HG03039 (cell line): Measurements from ENCODE around the gene KAT6B.
"Not testable (repeated sequence)": the region's sequence is repeated elsewhere in the genome, so short reads cannot be mapped to it uniquely, and the experiment has no call there.

ENCODE experiments used
- ATAC-seq: cut with Tn5 transposase; IDR thresholded peaks from one replicate; pipeline ENCODE4 v1.9.1; 2021; ENCODE audit warnings: mild to moderate bottlenecking, moderate library complexity; ENCODE audit not compliant: unreplicated experiment

The KAT6B gene

DNA sequence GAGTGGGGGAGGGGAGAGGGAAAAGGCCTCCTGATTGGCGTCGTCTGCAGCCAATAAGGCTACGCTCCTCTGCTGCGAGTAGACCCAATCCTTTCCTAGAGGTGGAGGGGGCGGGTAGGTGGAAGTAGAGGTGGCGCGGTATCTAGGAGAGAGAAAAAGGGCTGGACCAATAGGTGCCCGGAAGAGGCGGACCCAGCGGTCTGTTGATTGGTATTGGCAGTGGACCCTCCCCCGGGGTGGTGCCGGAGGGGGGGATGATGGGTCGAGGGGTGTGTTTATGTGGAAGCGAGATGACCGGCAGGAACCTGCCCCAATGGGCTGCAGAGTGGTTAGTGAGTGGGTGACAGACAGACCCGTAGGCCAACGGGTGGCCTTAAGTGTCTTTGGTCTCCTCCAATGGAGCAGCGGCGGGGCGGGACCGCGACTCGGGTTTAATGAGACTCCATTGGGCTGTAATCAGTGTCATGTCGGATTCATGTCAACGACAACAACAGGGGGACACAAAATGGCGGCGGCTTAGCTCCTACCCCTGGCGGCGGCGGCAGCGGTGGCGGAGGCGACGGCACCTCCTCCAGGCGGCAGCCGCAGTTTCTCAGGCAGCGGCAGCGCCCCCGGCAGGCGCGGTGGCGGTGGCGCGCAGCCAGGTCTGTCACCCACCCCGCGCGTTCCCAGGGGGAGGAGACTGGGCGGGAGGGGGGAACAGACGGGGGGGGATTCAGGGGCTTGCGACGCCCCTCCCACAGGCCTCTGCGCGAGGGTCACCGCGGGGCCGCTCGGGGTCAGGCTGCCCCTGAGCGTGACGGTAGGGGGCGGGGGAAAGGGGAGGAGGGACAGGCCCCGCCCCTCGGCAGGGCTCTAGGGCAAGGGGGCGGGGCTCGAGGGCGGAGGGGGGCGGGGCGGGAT, at the start of gene KAT6B:
Gene KAT6B, plus strand, starts transcription at position 459 of the 903 bp plus-strand sequence. CDS start 16,258 bp downstream, outside the sequence.
- ATAC-seq = peak; percentile 85

DNA sequence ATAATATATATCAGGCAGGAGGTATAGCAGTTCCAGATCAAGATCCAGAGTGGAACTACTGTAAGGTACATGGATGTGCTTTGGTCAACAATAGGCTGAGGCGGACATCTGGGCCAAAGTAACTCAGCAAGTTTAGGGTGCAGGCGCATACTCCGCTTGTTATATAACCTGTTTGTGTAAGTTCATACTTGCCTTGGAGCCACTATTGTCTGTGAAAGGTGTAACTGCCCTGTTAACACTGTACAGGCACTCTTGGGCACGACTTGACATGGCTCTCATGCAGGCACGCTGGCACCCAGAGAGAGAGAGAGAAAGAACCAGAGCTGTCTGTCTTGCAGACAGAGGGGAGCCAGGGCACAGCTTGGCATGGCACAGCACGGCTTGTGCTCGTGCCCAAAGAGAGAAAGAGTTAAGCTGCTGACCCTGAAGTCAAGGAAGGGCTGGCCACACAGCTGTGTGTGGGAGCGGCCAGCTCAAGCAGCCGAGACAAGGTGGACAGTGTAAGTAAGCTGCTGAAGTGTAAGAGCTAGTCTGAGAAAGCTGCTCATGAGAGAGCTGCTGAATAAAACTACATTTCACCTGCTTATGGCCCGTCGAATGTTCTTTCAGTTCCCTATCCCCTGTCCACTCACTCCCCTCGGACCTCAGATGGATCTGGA, 47.8 kb upstream of the KAT6B start:
- no peak for ATAC-seq

DNA sequence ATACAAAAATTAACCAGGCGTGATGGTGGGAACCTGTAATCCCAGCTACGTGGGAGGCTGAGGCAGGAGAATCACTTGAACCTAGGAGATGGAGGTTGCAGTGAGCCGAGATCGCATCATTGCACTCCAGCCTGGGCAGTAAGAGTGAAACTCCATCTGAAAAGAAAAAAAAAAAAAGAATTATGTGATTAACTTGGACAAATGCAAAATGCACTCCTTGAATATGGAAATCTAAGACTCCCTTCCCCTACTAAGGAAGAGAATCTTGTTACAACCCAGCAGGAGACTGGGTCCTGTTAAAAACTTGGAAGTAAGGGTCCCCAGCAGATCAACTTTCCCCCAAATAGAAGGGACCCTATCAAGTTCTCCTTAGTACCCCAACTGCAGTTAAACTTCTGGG, 44.5 kb upstream of the KAT6B start:
- ATAC-seq = not testable (repeated sequence)

DNA sequence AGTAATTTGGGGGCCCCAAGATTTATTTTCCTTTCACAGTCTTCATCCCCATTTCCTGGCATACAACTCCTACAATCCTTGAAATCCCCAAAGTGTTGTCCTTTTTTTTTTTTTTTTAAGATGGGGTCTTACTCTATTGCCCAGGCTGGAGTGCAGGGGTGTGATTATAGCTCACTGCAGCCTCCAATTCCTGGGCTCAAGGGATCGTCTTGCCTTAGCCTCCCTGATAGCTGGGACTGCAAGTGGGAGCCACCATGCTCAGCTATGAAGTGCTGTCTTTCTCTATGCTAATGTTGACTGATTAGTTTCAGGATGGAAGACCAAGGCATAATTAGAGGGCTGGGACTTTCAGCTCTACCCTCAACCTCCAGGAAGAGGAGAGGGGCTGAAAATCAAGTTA, 41.9 kb upstream of the KAT6B start:
- ATAC-seq = no peak

DNA sequence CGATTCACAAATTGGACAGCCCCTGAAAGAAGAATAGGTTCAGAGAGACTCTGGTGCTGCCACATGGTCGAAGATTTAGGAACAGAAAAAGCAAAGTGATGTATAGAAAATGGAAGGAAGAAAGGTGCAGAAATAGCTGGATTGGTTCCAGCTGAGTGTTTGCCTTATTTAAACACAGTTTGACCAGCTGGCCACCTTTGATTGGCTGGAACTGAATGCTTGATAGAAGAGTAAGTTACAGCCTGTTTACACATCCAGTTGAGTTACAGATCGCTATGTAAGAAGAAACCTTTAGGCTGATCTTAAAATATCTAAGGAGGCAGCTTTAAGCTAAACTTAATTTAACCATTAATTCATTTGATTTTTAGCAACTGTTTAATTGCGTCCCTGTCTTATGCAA, 40.3 kb upstream of the KAT6B start:
- ATAC-seq = no peak

DNA sequence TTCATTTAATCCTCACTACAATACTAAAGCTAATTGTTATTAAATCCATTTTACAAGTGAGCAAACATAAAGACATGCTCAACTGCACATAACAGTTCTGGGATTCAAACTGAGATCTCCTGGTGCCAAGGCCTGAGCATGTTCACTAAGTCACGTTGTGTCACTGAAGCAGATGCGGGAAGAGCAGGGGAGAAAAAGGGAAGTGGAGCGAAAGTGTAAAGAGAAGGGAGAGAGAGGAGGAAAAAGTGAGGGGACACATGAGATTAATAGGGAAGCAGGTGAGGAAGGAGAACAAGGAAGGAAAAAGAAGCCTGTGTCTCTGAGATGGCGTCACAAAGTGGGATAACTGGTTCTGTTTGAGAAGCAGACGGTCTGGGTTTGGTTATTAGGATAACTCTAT, 38.9 kb upstream of the KAT6B start:
- no peak for ATAC-seq

DNA sequence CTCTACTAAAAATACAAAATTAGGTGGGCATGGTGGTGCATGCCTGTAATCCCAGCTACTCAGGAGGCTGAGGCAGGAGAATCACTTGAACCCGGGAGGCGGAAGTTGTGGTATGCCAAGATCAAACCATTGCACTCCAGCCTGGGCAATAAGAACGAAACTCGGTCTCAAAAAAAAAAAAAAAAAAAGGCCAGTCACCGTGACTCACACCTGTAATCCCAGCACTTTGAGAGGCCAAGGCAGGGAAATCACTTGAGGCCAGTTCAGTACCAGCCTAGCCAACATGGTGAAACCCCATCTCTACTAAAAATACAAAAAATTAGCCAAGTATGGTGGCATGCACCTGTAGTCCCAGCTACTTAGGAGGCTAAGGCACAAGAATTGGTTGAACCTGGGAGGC, 34.4 kb upstream of the KAT6B start:
- not testable (repeated sequence) for ATAC-seq

DNA sequence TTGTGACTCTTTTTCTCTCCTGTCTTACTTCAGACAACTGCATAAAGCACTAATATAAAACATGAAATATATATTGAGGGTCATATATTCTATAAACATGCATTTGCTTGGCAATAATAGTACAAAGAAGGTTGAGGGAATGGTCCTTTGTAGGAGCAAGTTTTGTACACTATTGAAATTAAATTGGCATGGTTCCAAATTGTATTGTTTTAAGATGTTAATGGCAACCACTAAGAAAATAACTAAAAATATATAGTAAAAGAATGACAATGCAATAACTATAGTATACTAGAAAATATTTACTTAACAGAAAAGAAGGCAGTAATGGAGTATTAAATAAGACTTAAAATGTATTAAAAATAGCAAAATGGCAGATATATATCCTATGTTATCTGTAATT, 33.7 kb upstream of the KAT6B start:
- no peak for ATAC-seq

DNA sequence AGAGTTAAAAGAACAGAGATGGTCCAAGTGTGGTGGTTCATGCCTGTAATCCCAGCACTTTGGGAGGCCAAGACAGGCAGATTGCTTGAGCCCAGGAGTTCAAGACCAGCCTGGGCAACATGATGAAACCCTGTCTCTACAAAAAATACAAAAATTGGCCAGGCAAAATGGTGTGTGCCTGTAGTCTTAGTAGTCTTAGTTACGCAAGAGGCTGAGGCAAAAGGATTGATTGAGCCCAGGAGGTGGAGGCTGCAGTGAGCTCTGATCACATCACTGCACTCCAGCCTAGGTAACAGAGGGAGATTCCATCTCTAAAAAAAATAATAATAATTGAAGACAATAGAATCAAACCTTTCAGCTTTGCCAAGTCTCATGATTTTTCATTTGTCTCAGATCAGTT, 33.2 kb upstream of the KAT6B start:
- ATAC-seq = not testable (repeated sequence)

DNA sequence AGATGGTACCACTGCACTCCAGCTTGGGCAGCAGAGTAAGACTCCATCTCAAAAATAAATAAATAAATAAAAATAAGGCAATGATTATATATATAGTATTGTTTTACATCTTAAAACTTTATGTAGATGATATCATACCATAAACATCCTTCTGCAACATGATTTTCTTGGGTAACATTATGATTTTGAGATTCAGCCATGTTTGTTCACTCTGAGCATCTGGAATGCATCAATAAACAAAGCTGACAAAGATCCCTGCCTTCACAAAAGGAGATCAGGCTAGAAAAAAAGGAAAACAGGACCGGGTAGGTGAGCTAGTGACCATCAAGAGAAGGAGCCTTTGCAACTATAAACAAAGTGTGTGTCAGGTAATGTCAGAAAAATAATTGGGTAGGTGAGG, 31.9 kb upstream of the KAT6B start:
- ATAC-seq = no peak

DNA sequence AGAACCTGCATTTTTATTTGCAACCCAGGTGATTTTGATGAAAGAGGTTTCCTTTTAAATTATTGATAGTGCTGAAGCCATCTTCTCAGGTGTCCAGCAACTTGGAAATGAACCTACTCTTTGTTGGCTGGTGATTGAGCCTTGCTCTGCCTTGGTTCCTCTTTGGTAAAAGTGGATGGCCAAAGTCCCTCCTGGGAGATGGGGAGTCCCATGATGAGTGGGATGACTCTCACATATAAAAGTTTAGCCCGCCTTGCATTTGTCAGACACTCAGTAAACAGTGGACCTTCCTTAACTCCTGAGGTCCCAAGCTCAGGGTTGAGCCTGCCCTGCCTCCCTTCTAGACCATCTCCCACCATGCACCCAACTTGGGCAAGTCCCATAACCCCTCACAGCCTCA, 28.9 kb upstream of the KAT6B start:
- ATAC-seq = no peak

DNA sequence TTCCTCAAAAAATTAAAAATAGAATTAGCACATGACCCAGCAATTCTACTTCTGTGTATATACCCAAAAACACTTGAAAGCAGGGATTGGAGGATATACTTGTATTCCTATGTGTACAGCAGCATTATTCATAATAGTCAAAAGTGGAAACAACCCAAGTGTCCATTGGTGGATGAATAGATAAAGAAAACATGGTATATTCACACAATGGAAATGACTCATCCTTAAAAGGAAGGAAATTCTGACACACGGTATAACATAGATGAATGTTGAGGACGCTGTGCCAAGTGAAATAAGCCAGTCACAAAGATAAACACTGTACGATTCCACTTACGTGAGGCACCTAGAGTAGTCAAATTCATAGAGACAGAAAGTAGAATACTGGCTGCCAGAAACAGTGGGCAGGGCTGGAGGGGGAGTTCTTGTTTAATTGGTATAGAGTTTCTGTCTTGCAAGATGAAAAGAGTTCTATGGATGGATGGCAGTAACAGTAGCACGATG, 26.6 kb upstream of the KAT6B start:
- no peak for ATAC-seq

DNA sequence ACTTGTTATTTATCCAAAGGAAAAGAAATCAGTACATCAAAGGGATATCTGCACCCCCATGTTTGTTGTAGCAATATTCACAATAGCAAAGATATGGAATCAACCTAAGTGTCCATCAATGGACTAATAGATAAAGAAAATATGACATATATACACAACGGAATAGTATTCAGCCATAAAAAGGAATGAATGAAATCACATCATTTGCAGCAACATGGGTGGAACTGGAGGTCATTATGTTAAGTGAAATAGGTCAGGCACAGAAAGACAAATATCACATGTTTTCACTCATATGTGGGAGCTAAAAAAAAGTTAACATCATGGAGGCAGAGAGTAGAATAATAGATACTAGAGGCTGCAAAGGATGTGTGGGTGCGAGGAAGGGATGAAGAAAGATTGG, 25.0 kb upstream of the KAT6B start:
- no peak for ATAC-seq

DNA sequence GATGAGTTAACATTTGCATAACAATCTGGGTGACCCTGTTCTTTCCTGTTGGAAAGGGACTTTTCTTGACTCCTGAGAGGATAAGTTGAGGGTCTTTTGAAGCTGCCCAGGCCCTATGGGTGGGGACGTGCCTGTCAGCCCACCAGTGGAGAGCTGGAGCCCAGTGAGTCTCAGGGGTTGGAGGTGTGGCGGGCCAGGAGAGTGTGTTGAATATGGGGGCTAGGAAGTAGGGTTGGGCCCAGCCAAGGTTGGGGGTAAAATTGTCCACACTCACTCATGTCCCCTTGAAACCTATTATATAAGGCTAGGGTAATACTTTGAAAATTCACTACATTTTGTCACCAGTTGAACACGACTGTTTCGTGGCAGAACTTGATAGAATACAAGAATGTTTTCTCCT, 17.9 kb upstream of the KAT6B start:
- ATAC-seq = no peak

DNA sequence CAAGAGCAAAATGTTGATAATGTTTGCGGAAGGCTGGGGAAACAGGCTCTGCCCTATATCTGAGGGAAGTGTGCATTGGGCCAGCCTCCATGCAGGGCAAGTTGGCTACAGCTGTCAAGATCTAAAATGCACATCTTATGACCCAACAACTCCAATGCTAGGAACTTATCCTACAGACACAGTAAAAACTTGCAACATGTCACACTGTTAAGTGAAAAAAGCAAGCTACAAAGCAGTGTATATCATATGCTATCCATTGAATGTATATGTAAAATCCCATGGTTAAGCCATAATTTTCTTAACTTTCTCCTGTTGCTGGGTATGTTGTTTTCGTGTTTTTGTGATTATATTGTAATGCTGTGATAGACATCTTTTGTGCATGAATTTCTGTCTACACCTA, 16.3 kb upstream of the KAT6B start:
- ATAC-seq = no peak

DNA sequence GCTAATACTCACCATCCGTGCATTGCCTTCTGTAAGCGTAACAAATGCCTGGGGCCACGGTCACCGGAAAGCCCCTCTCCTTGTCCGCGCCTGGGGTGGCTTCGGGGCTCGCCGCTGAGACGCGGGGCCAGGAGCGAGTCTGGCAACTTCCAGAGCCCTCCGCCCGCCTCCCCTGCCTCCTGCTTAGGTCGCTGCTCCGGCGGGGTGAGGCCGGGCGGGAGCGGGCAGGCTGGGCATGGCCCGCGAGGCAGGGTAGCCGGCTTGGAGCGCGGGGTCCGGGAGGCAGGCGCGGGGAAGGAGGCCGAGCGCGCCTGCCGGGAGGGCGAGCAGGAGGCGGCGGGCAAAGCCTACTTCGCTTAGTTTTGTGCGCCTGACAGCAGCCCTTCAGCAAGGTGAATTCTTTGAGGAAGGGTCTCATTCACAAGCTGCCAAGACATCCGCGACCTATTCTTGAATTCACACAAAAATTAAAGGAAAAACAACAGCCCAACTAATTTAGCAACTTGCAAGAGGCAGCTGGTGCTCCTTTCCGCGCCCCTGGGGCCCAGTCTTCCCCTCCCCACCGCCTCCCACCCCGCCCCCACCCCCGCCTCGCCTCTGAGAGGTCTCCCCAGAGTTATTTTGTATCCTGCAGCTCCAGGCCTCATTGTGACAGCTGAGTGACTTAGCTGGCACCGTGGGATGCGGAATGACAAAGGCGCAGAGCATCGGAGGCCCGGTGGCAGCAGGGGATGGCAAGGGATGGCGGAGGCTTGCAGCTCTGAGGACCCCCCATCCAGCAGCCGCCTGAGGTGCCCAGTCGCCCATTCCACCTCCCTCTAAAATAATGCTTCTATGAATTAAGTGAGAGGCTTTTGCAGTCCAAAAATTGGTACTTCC, 12.8 kb upstream of the KAT6B start:
- ATAC-seq = no peak

DNA sequence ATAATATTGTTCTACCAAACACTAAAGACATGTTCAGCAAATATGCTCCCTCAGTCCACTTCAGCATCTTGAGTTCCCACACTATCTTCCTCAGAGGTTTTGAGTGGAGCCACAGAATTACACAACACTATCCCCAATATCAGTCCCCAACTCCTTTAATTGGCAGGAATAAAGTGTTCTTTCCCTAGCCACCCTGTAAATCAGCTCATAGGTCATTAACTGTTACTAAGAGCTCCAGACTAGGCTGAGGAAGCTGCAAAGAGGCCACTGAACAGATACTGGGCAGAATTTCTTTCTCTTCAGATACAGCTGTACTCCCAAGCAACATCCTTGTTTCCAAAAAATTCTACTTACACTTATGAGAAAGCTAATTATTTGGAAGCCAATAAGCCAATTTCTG, 11.6 kb upstream of the KAT6B start:
- no peak for ATAC-seq

DNA sequence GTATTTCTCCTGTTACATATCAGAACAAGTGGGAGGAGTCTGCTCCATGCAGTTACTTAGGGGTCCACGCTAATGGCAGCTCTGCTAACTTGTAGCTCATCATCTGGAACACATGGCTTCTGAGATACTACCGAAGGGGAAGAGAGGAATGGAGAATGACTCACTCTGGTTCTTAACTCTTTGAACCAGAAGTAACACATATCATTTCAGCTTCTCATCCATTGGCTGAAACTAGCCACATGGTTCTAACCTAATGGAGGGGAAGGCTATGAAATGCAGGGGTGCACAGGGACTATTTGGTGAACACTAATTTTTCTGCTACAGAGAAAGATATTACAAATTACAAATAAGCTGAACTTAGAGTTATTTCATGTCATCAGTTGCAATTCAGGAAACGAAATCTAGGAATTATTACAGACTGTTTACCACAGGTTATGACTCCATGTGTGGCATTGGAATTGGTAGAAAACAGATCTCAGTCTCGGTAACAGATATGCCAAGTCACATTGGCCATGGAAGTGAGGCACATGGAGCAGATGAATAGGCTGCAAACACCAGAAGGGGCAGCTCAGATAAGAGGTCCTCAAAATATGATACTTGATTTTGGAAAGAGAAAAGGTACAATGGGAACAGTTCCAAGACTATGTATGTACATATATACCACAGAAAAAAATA, 9.4 kb upstream of the KAT6B start:
- no peak for ATAC-seq

DNA sequence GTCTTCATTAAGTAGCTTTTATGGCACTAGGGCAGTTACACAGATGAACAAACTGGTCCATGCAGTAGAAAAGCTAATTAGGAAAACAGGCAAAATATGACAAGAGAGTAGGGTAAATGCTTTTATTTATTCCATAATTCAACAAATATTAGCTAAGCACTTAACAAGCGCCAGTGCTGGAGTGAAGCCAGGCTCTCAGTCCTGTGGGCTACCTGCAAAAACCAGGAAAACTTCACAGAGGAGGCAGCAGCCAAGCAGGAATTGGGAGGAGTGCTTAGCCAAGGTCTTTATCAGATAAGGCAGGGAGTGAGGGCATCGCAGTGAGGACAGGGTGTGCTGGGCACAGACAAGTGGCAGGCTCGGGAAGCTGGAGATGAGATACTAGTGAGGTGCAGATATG, 4.9 kb upstream of the KAT6B start:
- ATAC-seq = no peak

DNA sequence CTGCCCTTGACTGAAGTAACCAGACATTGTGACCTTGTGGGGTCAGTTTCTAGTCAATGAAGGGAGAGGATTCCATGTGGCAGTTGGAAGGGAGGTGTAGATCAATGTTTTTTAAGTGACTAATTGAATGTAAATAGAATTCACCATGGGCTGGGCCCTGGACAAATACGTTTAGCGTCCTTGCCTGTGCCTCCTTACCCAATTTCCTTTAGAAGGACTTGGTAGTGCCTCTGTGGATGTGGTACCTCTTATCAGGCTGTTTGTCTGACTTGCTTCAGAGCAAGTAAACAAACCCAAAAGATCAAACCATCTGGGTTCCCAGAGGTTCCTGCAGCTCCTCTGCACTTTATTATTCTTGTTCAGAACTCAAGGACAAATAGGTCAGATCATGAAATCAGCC, 4.3 kb upstream of the KAT6B start:
- no peak for ATAC-seq
